HAP-1 (cell line): ENCODE results near the gene DNASE1L3.
"Not testable (repeated sequence)": the region's sequence is repeated elsewhere in the genome, so short reads cannot be mapped to it uniquely, and the experiment has no call there.

ENCODE experiments used
- DNase-seq, 2 experiments: peaks; one replicate each; pipeline ENCODE4 v3.0.0-alpha.2; 2016 to 2020; ENCODE audit warnings: low spot score in 2 of 2
- H3K27me3 ChIP-seq: fragments of 250-450 bp; sonication (Bioruptor Pico); 2 replicates; pipeline ENCODE4 v1.5.1; 2020; ENCODE audit warnings: low read depth, mild to moderate bottlenecking, moderate library complexity
- H3K36me3 ChIP-seq: fragments of 250-450 bp; sonication (Bioruptor Pico); replicated peaks from 2 replicates; pipeline ENCODE4 v1.5.1; 2020; ENCODE audit warnings: mild to moderate bottlenecking
- H3K4me1 ChIP-seq: fragments of 250-450 bp; sonication (Bioruptor Pico); 2 replicates; pipeline ENCODE4 v1.5.1; 2020; ENCODE audit warnings: mild to moderate bottlenecking
- H3K4me3 ChIP-seq: fragments of 250-450 bp; sonication (Bioruptor Pico); 2 replicates; pipeline ENCODE4 v1.5.1; 2020; ENCODE audit warnings: mild to moderate bottlenecking, moderate library complexity
- H3K9me3 ChIP-seq: fragments of 250-450 bp; sonication (Bioruptor Pico); 2 replicates; pipeline ENCODE4 v1.5.1; 2020; ENCODE audit warnings: mild to moderate bottlenecking, moderate library complexity
- in situ Hi-C: fragments of 300-500 bp; cut with MboI; formaldehyde crosslinking; loops from 3 replicates; pipeline ENCODE4 v1.14.3; 2020; ENCODE audit warnings: low sequenced_read_pairs, inconsistent platforms, mixed read lengths

The DNASE1L3 gene

DNA sequence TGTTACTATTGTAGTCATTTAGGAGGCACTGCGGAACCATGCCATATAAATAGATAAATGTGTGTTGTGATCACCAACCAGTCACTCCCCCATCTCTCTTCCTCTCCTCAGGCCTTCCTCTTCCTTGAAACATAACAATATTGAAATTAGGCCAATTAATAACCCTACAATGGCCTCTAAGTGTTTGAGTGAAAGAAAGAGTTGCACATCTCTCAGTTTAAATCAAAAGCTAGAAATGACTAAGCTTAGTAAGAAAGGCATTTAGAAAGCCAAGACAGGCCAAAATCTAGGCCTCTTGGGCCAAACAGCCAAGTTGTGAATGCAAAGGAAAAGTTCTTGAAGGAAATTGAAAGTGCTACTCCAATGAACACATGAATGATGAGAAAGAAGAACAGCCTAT is 8.1 kb upstream of the DNASE1L3 start:
- no peaks in the 10 kb centered on the region for H3K9me3 ChIP-seq
- no peak overlapping the region for H3K4me3 ChIP-seq
- no peak for DNase-seq
- H3K4me1 ChIP-seq = peaks cover 4% of the 10 kb centered on the region
- in situ Hi-C loops = no loop called here
- H3K27me3 ChIP-seq = no peaks in the 10 kb centered on the region
- no peaks in the 10 kb centered on the region for H3K36me3 ChIP-seq

GRCh38 chr3:58217209-58217811 is 6.5 kb upstream of the DNASE1L3 start:
- peak; percentile 66 to 77 for DNase-seq

GRCh38 chr3:58216496-58217195 is 5.9 kb upstream of the DNASE1L3 start:
- Histone ChIP-seq H3K4me1 (peaks cover 4% of the 10 kb centered on the region), H3K27me3 (no peaks in the 10 kb centered on the region), H3K9me3 (no peaks in the 10 kb centered on the region), H3K36me3 (no peaks in the 10 kb centered on the region), H3K4me3 (no peak overlapping the region)
- in situ Hi-C loops = no loop called here
- DNase-seq = peak; percentile 20 to 49

More at GRCh38 chr3:58217209-58217811, 6.5 kb upstream of the DNASE1L3 start:
- Histone ChIP-seq H3K27me3 (no peaks in the 10 kb centered on the region), H3K36me3 (no peaks in the 10 kb centered on the region), H3K4me1 (peaks cover 4% of the 10 kb centered on the region), H3K4me3 (no peak overlapping the region), H3K9me3 (no peaks in the 10 kb centered on the region)
- in situ Hi-C loops = no loop called here

DNA sequence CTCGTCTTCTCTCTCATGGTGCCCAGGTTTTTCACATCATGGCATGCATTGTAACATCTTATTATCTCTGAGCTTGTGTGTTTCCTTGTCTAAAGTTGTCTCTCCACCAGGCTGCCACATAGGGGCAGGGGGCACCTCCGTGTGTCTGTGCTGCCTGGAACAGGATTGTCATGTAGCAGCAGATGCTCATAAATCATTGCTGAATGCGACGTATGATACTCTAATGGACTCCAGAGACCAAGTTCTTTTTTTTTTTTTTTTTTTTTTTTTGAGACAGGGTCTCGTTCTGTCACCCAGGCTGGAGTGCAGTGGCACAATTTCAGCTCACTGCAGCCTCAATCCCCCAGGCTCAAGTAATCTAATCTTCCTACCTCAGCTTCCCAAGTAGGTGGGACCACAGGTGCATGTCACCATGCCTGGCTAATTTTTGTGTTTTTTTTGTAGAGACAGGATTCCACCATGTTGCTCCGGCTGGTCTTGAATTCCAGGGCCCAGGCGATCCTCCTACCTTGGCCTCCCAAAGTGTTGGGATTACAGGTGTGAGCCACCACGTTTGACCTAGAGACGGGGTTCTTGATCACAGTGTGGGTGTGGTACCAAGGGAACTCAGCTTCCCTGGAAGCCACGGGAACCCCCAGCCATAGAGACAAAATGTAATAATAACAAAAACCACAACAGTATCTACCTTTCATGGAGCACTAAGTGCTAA is 4.7 kb upstream of the DNASE1L3 start:
- H3K36me3 ChIP-seq = no peaks in the 10 kb centered on the region
- H3K4me1 ChIP-seq = peaks cover 4% of the 10 kb centered on the region
- no peaks in the 10 kb centered on the region for H3K9me3 ChIP-seq
- H3K27me3 ChIP-seq = no peaks in the 10 kb centered on the region
- DNase-seq = no peak
- no peak overlapping the region for H3K4me3 ChIP-seq
- in situ Hi-C loops = no loop called here

- H3K4me1 ChIP-seq = peaks cover 4% of the 10 kb centered on the region
- H3K36me3 ChIP-seq = no peaks in the 10 kb centered on the region
- H3K27me3 ChIP-seq = no peaks in the 10 kb centered on the region
- H3K9me3 ChIP-seq = no peaks in the 10 kb centered on the region
- no peak for DNase-seq
- H3K4me3 ChIP-seq = no peak overlapping the region
- in situ Hi-C loops = no loop called here
Observed at GRCh38 chr3:58214484-58215316, 3.9 kb upstream of the DNASE1L3 start.

DNA sequence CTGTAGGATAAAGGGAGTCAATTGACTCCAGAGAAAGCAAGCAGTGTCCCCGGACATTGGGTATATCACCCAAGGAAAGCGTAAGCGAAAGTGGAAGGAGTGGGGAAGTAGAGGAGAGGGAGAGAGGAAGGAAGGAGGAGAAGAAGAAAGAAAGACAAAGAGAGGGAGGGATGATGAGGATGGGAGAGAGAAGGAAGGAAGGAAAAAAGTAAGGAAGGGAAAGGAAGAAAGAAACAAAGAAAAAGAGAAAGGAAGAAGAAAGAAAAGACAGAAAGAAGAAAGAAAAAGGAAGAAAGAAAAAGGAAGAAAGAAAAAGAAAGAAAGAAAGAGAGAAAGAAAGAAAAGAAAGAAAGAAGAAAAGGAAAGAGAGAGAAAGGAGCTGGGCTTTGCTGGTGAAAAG is 839 bp downstream of the DNASE1L3 start:
- H3K9me3 ChIP-seq = no peaks in the 10 kb centered on the region
- no peak overlapping the region for H3K4me3 ChIP-seq
- H3K36me3 ChIP-seq = no peaks in the 10 kb centered on the region
- in situ Hi-C loops = no loop called here
- no peaks in the 10 kb centered on the region for H3K4me1 ChIP-seq
- no peak for DNase-seq
- H3K27me3 ChIP-seq = peaks cover 10% of the 10 kb centered on the region

GRCh38 chr3:58207954-58208353 is 2.8 kb downstream of the DNASE1L3 start:
- in situ Hi-C loops = no loop called here
- H3K4me1 ChIP-seq = no peaks in the 10 kb centered on the region
- DNase-seq = no peak
- no peaks in the 10 kb centered on the region for H3K9me3 ChIP-seq
- peaks cover 10% of the 10 kb centered on the region for H3K27me3 ChIP-seq
- no peak overlapping the region for H3K4me3 ChIP-seq
- no peaks in the 10 kb centered on the region for H3K36me3 ChIP-seq

DNA sequence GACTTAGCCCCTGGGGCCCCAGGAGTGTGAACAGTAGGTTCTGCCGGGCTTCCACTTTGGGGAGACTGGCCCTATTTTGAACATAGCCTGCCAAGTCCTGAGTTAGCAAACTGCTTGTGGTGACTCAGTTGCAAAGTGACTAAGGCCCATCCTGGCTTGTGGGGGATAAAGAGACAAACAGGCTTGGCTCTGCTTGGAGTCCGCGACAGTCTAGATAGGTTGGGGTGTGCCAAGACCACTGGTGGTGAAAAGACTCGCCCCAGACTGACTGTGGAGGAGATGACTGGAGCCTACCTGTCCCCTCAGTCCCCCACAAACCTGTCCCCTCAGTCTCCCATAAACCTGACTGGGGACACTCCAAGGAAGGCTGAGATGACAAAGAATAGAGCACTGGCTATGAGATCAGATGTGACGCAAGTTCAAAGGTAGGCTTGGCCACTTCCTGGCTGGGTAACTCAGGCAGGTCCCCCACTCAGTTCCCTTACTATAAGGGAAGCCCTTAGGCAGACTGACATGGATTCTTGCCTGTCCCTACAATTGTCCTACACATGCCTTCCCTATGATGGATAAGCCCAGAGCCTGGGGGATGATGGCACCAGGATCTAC is 4.3 kb downstream of the DNASE1L3 start:
- Histone ChIP-seq H3K36me3 (no peaks in the 10 kb centered on the region), H3K4me3 (no peak overlapping the region), H3K9me3 (no peaks in the 10 kb centered on the region), H3K27me3 (peaks cover 10% of the 10 kb centered on the region), H3K4me1 (no peaks in the 10 kb centered on the region)
- in situ Hi-C loops = no loop called here
- DNase-seq = no peak

DNA sequence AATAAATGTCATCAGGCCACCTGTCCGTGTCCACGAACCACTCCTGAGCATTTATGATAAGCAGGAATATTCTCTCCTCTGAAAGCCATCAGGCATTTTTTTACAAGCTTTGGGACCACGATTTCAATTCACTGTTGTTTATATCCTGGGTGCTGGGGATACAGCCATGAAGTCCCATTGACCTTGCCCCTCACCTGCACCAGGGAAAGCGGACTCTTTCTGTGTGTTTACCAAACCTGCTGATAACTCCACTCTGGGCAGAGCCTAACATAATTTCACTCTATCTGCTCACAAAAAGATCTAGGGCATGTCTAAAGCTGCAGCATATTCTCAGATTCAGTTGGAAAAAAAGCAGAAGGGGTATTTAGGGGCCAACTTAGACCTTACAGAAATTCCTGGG is 4.8 kb downstream of the DNASE1L3 start:
- Histone ChIP-seq H3K36me3 (no peaks in the 10 kb centered on the region), H3K4me3 (no peak overlapping the region), H3K4me1 (no peaks in the 10 kb centered on the region), H3K27me3 (peaks cover 10% of the 10 kb centered on the region), H3K9me3 (no peaks in the 10 kb centered on the region)
- in situ Hi-C loops = no loop called here
- no peak for DNase-seq

DNA sequence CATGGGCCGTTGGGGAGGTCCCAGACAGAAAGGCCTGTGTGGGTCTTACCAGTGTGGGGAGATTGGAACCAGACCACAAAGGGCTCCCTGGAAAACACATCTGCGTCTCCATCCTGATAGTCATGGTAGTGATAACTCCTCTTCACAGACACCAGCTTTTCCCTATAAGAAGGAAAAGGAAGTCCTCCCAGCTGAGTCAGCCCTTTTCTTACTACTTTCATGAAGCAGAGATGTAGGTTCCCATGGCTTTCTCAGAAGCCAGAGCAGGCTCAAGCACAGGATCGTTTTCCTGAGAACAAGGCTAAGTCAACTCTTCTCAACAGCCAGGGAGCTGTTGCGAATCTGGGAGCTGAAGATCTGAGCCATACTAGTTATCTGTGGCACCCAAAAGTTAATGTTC is 6.1 kb downstream of the DNASE1L3 start:
- Histone ChIP-seq H3K4me3 (no peak overlapping the region), H3K27me3 (peaks cover 10% of the 10 kb centered on the region), H3K9me3 (no peaks in the 10 kb centered on the region), H3K4me1 (no peaks in the 10 kb centered on the region), H3K36me3 (no peaks in the 10 kb centered on the region)
- in situ Hi-C loops = no loop called here
- DNase-seq = no peak

DNA sequence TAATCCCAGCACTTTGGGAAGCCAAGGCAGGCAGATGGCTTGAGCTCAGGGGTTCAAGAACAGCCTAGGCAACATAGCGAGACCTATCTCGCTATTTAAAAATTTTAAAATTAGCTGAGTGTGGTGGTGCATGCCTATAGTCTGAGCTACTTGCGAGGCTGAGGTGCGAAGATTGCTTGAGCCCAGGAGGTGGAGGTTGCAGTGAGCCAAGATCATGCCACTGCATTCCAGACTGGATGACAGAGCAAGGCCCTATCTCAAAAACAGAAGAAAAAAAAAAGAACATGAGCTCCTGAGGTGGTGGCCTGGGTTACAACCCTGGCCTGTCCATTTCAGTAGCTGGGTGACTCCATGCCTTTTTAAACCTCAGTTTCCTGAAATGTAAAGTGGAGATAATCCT is 7.2 kb downstream of the DNASE1L3 start:
- in situ Hi-C loops = no loop called here
- no peak for DNase-seq
- Histone ChIP-seq H3K4me3 (no peak overlapping the region), H3K9me3 (no peaks in the 10 kb centered on the region), H3K4me1 (no peaks in the 10 kb centered on the region), H3K27me3 (peaks cover 10% of the 10 kb centered on the region), H3K36me3 (no peaks in the 10 kb centered on the region)

GRCh38 chr3:58202917-58203360 is 7.8 kb downstream of the DNASE1L3 start:
- in situ Hi-C loops = no loop called here
- peaks cover 10% of the 10 kb centered on the region for H3K27me3 ChIP-seq
- H3K4me3 ChIP-seq = no peak overlapping the region
- H3K9me3 ChIP-seq = no peaks in the 10 kb centered on the region
- H3K4me1 ChIP-seq = no peaks in the 10 kb centered on the region
- no peak for DNase-seq
- H3K36me3 ChIP-seq = no peaks in the 10 kb centered on the region

GRCh38 chr3:58201451-58201850 is 9.3 kb downstream of the DNASE1L3 start:
- DNase-seq, in situ Hi-C loops, H3K9me3 ChIP-seq, H3K4me1 ChIP-seq, H3K4me3 ChIP-seq, H3K27me3 ChIP-seq, H3K36me3 ChIP-seq: not testable (repeated sequence)
